Activated naive CD8-positive, alpha-beta T cell treated with anti-CD3 and anti-CD28 coated beads for 36 hours (primary cell): Measurements from ENCODE around the gene GDF7. TPM values are rescaled to one million over a fixed set of nuclear protein-coding genes. Genes with fewer than 3 reads are reported as not detected.

ENCODE experiments used
- total RNA-seq, 2 experiments: library from RNA; stranded (reverse); gene quantifications; one replicate each; pipeline ENCODE4 v1.2.3, GENCODE V29; 2021

The GDF7 gene
- total RNA-seq, 2 experiments from 2014 or later = not detected

Other genes starting within 250 kb of the GDF7 start
- gene RHOB, start 220.1 kb upstream of the GDF7 start, total RNA-seq = 10 to 100 TPM; 13.4 to 13.7 TPM
- gene HS1BP3, start 16.0 kb upstream of the GDF7 start, total RNA-seq = 1 to 10 TPM; 5.9 to 6.0 TPM
- gene LDAH, start 156.0 kb downstream of the GDF7 start, total RNA-seq = 10 to 100 TPM; 24.7 to 27.3 TPM